Stimulated activated CD4-positive, alpha-beta T cell treated with anti-CD3 and anti-CD28 coated beads, Interleukin-1b, Interleukin-23, amount 100 ng/mL, for 1 hour (primary cell): ENCODE data around the gene ZNF592.

Experiments used
- DNase-seq, 2 donors: peaks; one replicate each; pipeline ENCODE4 v3.0.0-alpha.2; 2020; ENCODE audit warnings: low read depth in 2 of 2

The ZNF592 gene

GRCh38 chr15:84805221-84805620 lies 56.8 kb downstream of the ZNF592 start:
- no peak for DNase-seq

DNA sequence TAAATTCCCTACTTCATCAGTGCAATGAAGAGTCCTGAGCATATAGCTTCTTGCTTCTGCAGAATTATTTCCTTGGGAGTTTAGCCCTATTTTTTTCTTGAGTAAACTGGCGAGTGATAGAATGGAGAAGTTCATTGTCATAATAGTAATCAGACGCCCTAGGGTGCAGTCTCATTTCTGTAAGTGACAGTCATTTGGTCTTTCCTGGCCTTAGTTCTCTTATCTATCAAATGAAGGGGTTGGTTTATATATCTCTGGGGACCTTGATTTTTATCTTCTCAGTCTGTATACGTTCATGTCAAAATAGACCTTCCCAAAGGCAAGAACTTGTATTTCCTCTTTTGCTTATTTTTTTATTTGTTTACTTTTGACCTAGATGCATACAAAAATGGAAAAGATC lies 58.8 kb downstream of the ZNF592 start:
- no peak for DNase-seq

- DNase-seq, result no peak
Measured at GRCh38 chr15:84810073-84810840, 61.9 kb downstream of the ZNF592 start.

GRCh38 chr15:84811151-84811550 lies 62.8 kb downstream of the ZNF592 start:
- DNase-seq, result no peak

- no peak for DNase-seq
Measured at GRCh38 chr15:84811828-84812227, 63.4 kb downstream of the ZNF592 start.

- DNase-seq, result no peak
Measured at GRCh38 chr15:84812842-84813241, 64.5 kb downstream of the ZNF592 start.

DNA sequence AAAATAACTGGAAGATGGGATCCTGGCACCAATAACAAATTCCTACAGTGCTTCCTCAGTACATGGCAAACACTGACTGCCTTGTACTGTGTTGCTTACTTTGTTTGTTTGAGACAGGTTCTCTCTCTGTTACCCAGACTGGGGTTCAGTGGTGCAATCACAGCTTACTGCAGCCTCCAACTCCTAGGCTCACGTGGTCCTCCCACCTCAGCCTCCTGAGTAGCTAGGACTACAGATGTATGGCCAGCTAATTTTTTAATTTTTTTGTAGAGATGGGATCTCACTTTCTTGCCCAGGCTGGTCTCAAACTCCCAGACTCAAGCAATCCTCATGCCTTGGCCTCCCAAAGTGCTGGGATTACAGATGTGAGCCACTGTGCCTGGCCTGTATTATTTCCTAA lies 65.0 kb downstream of the ZNF592 start:
- DNase-seq, result no peak

DNA sequence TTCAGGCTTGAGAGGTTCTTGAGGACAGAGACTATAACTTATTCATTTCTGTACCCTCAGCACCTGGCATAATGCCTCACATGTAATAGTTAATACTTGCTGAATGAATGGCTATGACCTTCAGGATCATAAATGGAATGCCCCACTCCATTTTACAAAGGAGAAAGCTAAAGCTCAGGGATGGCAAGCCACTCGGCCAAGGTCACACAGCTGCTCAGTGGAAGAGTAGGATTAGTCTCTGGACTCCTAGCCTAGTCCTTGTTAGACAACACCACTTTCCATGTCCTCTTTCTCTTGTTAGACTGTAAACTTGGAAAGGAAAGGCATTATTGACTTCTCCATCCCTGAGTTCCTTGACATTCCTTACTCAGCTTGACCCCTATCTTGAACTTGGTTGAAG lies 65.5 kb downstream of the ZNF592 start:
- DNase-seq, result no peak

DNA sequence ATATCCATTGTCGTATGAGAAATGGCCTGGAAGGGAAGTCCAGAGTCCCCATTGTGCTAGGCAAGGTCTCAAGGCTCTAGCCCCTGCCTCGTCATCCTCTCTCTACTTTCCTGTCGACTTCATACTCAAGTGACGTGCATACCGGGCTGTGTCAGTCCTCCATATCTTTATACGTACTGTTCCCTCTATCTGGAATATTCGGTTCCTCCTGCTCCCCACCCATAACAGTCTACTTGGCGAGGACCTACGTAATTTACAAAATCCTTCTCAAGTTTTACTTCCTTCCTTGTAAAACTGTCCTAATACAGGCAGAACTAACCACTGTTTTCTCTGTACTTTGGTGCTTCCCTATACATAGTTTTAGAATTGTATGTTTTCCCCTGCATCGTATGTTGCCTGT lies 66.5 kb downstream of the ZNF592 start:
- no peak for DNase-seq

- DNase-seq, result no peak
Measured at GRCh38 chr15:84816694-84817465, 68.5 kb downstream of the ZNF592 start, which contains the start of gene ALPK3. ALPK3 (plus strand) TSS chr15:84817356; CDS start chr15:84817453, 97 bp downstream.

- DNase-seq, result no peak
Measured at GRCh38 chr15:84817466-84818081, 69.2 kb downstream of the ZNF592 start.

GRCh38 chr15:84818261-84819131 lies 70.1 kb downstream of the ZNF592 start:
- no peak for DNase-seq

DNA sequence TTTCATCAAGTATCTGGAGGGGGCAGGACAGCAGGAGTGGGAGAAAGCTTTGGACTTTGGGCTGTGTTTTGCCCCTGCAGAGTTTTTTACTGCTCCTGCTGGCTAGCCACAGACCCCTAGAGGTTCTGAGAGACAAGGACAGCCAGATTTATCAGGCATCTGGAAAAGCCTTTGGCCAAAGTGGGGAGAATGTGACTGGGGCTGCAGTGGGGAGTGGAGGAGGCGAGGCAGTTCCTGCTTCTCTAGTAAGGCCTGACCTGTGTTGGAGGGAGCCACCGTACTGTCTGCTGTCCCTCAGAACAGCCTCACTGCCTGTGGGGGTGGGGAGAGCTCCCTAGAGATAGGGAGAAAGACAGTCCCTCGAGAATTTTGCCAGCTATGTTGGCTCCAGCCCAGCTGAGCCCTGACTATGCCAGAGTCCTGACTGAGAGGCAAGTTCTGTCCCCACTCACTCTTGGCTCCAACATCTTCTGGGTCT lies 70.9 kb downstream of the ZNF592 start:
- DNase-seq, result no peak

- no peak for DNase-seq
Measured at GRCh38 chr15:84819791-84820190, 71.4 kb downstream of the ZNF592 start.

GRCh38 chr15:84821501-84822021 lies 73.2 kb downstream of the ZNF592 start:
- no peak for DNase-seq

DNA sequence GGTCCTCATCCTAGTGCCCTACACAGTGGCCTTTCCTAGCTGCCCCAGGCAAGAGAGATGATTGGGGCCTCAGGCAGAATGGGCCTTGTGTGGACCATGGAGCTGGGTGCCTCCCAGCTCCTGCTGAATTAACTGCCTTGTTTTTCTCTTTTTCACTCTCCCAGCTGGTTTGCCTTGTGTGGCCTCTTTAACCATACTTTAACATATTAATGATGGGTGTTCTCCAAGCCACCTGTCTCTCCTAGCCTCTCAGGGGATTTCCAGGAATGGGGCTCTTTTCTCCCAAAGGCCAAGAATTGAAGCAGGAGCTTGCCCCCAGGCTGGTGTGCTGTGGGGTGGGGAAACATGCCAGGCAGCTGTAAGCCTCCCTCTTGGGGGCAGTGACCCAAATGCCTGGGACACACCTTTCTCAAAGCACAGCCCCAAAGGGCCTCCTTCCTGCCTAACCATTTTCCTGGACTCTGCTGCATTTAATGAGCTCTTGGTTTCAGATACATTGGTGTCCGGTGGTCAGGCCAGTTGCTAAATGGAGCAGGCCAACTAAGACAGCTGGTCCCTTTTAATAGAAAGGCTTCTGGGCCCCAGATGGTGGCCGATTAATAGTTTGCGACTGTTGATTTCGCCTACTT lies 74.4 kb downstream of the ZNF592 start:
- DNase-seq, result no peak

DNA sequence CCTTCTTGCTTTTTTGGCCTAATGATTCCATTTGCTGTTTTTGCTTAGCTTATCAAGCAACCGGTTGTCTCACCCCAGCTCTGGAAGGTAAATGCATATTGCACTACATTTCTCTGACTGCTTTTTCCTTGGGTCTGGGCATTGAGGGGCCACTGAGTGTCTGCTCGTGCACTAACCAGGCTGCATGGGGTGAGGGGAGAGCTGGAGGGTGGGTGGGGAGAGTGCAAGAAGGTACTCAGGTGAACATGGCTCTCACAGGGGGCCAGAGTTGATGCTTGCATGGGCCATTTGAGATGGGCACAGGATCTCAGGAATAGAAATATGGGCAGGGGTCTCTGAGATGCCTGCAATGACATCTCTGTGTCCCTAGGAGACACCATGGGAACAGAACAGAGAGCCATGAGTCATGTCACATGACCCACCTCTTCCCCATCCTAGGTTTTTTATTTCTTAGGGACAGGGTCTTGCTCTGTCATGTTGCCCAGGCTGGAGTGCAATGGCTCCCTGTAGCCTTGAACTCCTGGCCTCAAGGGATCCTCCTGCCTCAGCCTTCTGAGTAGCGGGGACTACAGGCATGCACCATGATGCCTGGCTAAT lies 75.0 kb downstream of the ZNF592 start:
- no peak for DNase-seq

DNA sequence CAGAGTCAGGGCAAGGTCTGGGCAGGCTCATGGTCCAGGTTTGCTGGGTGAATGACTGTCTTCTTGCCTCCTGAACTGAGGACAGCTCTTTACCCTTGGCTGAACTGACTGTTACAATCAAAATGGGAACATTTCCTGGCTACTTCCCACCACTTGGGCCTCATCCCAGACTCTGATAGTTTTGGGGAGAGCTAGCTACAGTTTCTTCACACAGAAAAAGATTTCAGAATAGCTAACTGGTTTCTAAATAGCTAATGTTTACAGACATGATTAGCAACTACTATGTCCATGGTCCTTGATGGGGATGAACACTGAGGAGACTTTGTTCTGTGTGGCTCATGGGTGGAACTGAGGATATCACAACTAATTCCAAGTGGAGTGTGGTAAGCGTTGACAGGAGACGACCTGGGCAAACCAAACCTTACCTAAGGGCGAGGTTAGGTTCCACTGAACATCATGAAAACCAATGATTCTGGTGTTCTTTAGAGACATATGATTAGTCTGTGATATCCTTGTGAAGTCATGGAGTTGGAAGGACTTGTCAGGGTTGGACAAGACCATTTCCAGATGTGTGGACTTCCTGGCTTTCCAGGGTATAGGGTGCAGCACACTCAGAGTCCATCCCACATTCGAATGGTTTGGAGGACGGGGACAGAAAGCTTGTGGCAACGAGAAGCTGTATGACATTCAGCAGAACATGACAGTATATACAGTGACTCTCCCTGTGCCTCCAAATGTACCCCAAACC lies 76.0 kb downstream of the ZNF592 start:
- no peak for DNase-seq

DNA sequence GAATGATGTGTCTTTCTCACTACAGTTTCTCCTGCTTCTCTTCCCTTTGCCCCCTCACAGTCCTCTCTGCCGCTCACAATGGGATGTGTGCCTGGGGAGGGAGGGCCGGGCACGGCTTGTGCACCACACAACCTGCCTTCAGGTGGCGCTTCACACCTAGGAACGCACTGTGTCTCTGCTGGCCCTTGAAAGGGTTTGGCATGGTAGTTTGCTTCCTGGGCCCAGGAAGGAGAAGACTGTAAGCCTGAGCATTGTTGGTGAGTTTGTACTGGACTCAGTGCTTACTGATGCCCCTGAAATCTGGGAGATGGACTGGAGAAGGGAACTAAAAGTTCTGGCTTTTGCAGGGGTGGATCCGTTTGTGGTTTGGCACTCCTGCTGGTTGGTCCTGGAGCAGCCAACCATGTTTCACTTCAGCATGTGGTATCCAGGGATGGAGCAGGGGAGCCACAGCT lies 78.0 kb downstream of the ZNF592 start:
- no peak for DNase-seq

- no peak for DNase-seq
Measured at GRCh38 chr15:84827246-84827645, 78.9 kb downstream of the ZNF592 start.
